HL-60 (cell line): ENCODE data around the gene TMEM240.

Experiments
- CTCF ChIP-seq: IDR thresholded peaks from one replicate; pipeline ENCODE4 v1.5.1; 2011; ENCODE audit warnings: low read length, control low read depth, inconsistent platforms; ENCODE audit not compliant: insufficient read depth
- GABPA ChIP-seq: IDR thresholded peaks from 2 replicates; pipeline ENCODE4 v1.6.1; 2012; ENCODE audit warnings: low read depth
- POLR2AphosphoS5 ChIP-seq: IDR thresholded peaks from 2 replicates; pipeline ENCODE4 v1.6.1; 2012; ENCODE audit warnings: low read depth
- REST ChIP-seq: IDR thresholded peaks from 2 replicates; pipeline ENCODE4 v1.6.1; 2012; ENCODE audit warnings: low read depth; ENCODE audit not compliant: insufficient replicate concordance
- SPI1 ChIP-seq: IDR thresholded peaks from 2 replicates; pipeline ENCODE4 v1.6.1; 2012; ENCODE audit warnings: low read depth, mild to moderate bottlenecking, borderline replicate concordance

GRCh38 chr1:1528301-1529267 lies 11.8 kb downstream of the TMEM240 start:
- TF ChIP-seq CTCF (no peak), REST (no peak), SPI1 (no peak), GABPA (no peak), POLR2AphosphoS5 (no peak)
